IPS-20b (cell line): ENCODE results near the gene LUC7L.

Experiments used
- H3K27ac ChIP-seq: one replicate; pipeline ENCODE4 v1.5.1; 2013; ENCODE audit warnings: low read length
- H3K27me3 ChIP-seq: 2 replicates; pipeline ENCODE4 v1.6.1; 2013; ENCODE audit warnings: mild to moderate bottlenecking, low read length, inconsistent platforms; ENCODE audit not compliant: insufficient read depth
- H3K36me3 ChIP-seq: 2 replicates; pipeline ENCODE4 v1.6.1; 2013; ENCODE audit warnings: low read depth, mild to moderate bottlenecking, inconsistent platforms, low read length, moderate library complexity; ENCODE audit not compliant: insufficient read depth
- H3K4me1 ChIP-seq: 2 replicates; pipeline ENCODE4 v1.6.1; 2013; ENCODE audit warnings: mild to moderate bottlenecking, control low read depth, inconsistent platforms, low read length, moderate library complexity; ENCODE audit not compliant: insufficient read depth
- H3K4me3 ChIP-seq: 2 replicates; pipeline ENCODE4 v1.5.1; 2013; ENCODE audit warnings: mild to moderate bottlenecking, low read length, inconsistent platforms
- H3K9ac ChIP-seq: 2 replicates; pipeline ENCODE4 v1.6.1; 2013; ENCODE audit warnings: low read depth, mild to moderate bottlenecking, inconsistent platforms, low read length, moderate library complexity
- H3K9me3 ChIP-seq: 2 replicates; pipeline ENCODE4 v1.6.1; 2013; ENCODE audit warnings: mild to moderate bottlenecking, low read depth, low read length, inconsistent platforms; ENCODE audit not compliant: insufficient read depth

Gene LUC7L

GRCh38 chr16:228852-229730 lies at the start of gene LUC7L:
LUC7L (minus strand) TSS chr16:229449; CDS start chr16:229339, 110 bp downstream.
- peak within 1 kb of the TSS; percentile 75 for H3K27ac ChIP-seq
- peaks cover 3% of the 10 kb centered on the region; the same call in 1 of the 2 replicates for H3K4me1 ChIP-seq
- no peaks in the 10 kb centered on the region for H3K9me3 ChIP-seq
- H3K27me3 ChIP-seq = no peaks in the 10 kb centered on the region
- peak within 1 kb of the TSS; percentile 99 for H3K9ac ChIP-seq
- peaks cover 41% of the 10 kb centered on the region for H3K36me3 ChIP-seq
- H3K4me3 ChIP-seq = peak within 1 kb of the TSS; percentile 99

- H3K27ac ChIP-seq = no peak overlapping the region
- no peaks in the 10 kb centered on the region for H3K9me3 ChIP-seq
- H3K27me3 ChIP-seq = peaks cover 67% of the 10 kb centered on the region
- H3K4me1 ChIP-seq = no peaks in the 10 kb centered on the region
- no peak overlapping the region for H3K4me3 ChIP-seq
- H3K36me3 ChIP-seq = no peaks in the 10 kb centered on the region
- H3K9ac ChIP-seq = no peak overlapping the region
Observed at GRCh38 chr16:278863-279366, 49.7 kb upstream of the LUC7L start.

- Histone ChIP-seq H3K36me3 (no peaks in the 10 kb centered on the region), H3K9me3 (no peaks in the 10 kb centered on the region), H3K4me1 (no peaks in the 10 kb centered on the region), H3K9ac (no peak overlapping the region), H3K4me3 (no peak overlapping the region), H3K27me3 (peaks cover 67% of the 10 kb centered on the region), H3K27ac (no peak overlapping the region)
Observed at GRCh38 chr16:276426-277077, 47.3 kb upstream of the LUC7L start.

GRCh38 chr16:275786-276232 lies 46.6 kb upstream of the LUC7L start, which contains the start of gene RGS11:
RGS11 (minus strand) TSS chr16:275944; CDS start chr16:275911, 33 bp downstream.
- H3K4me1 ChIP-seq = no peaks in the 10 kb centered on the region
- no peak within 1 kb of the TSS for H3K27ac ChIP-seq
- H3K27me3 ChIP-seq = peaks cover 59% of the 10 kb centered on the region
- no peaks in the 10 kb centered on the region for H3K36me3 ChIP-seq
- peak within 1 kb of the TSS; percentile 65 for H3K4me3 ChIP-seq
- no peak within 1 kb of the TSS for H3K9ac ChIP-seq
- no peaks in the 10 kb centered on the region for H3K9me3 ChIP-seq

GRCh38 chr16:275041-275641 lies 45.9 kb upstream of the LUC7L start:
- Histone ChIP-seq H3K27me3 (peaks cover 56% of the 10 kb centered on the region), H3K4me1 (no peaks in the 10 kb centered on the region), H3K4me3 (peak overlapping the region; percentile 65), H3K27ac (no peak overlapping the region), H3K9ac (no peak overlapping the region), H3K36me3 (no peaks in the 10 kb centered on the region), H3K9me3 (no peaks in the 10 kb centered on the region)

- Histone ChIP-seq H3K27ac (no peak overlapping the region), H3K36me3 (no peaks in the 10 kb centered on the region)
Observed at GRCh38 chr16:273547-274421, 44.5 kb upstream of the LUC7L start.

GRCh38 chr16:272633-273546 lies 43.6 kb upstream of the LUC7L start:
- no peaks in the 10 kb centered on the region for H3K4me1 ChIP-seq
- no peaks in the 10 kb centered on the region for H3K9me3 ChIP-seq
- no peaks in the 10 kb centered on the region for H3K36me3 ChIP-seq
- H3K9ac ChIP-seq = no peak overlapping the region
- peaks cover 35% of the 10 kb centered on the region for H3K27me3 ChIP-seq
- H3K4me3 ChIP-seq = no peak overlapping the region
- H3K27ac ChIP-seq = no peak overlapping the region

More at GRCh38 chr16:273547-274421, 44.5 kb upstream of the LUC7L start:
- Histone ChIP-seq H3K4me1 (no peaks in the 10 kb centered on the region), H3K9ac (no peak overlapping the region), H3K4me3 (no peak overlapping the region), H3K9me3 (no peaks in the 10 kb centered on the region), H3K27me3 (peaks cover 42% of the 10 kb centered on the region)

GRCh38 chr16:270381-271255 lies 41.4 kb upstream of the LUC7L start:
- H3K27me3 ChIP-seq = peaks cover 19% of the 10 kb centered on the region
- no peak overlapping the region for H3K4me3 ChIP-seq
- H3K9ac ChIP-seq = no peak overlapping the region
- H3K36me3 ChIP-seq = no peaks in the 10 kb centered on the region
- no peaks in the 10 kb centered on the region for H3K9me3 ChIP-seq
- H3K4me1 ChIP-seq = no peaks in the 10 kb centered on the region
- no peak overlapping the region for H3K27ac ChIP-seq

- no peaks in the 10 kb centered on the region for H3K9me3 ChIP-seq
Observed at GRCh38 chr16:269061-269796, 40.0 kb upstream of the LUC7L start.

More at GRCh38 chr16:269061-269796, 40.0 kb upstream of the LUC7L start:
- no peak overlapping the region for H3K27ac ChIP-seq
- peaks cover 7% of the 10 kb centered on the region for H3K27me3 ChIP-seq
- H3K4me1 ChIP-seq = no peaks in the 10 kb centered on the region
- peaks cover 5% of the 10 kb centered on the region; the same call in 1 of the 2 replicates for H3K36me3 ChIP-seq
- no peak overlapping the region for H3K4me3 ChIP-seq
- no peak overlapping the region for H3K9ac ChIP-seq
